ENCODE results near the gene ZNRF1.

DNA sequence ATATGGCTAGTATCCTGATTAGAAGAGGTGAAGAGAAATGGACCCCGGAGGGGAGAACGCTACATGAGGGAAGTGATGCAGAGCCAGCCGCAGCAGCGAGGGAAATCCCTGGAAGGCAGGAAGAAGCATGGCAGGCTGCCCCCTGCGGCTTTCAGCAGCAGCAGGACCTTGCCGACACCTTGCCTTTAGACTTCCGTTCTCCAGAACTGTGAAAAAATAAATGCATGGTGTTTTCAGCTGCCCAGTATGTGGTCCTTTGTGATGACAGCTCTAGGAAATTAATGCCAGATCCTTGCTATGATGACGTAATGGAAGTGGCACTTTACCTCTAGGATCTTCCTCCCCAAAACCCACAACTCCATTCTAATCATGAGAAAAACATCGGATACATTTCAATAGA, 139.8 kb downstream of the ZNRF1 start:
- no peak for TF ChIP-seq POLR2A (IDR thresholded peaks at IDR 0.05)
- no peak for TF ChIP-seq CTCF (IDR thresholded peaks at IDR 0.05)

Measured in right lobe of liver (tissue), 4 donors.